Fibroblast of lung (primary cell): Measurements from ENCODE around the gene RAB36.

Experiments
- EZH2 ChIP-seq: IDR thresholded peaks from 2 replicates; pipeline ENCODE4 v1.5.1; 2012; ENCODE audit warnings: low read length, control low read depth, mild to moderate bottlenecking; ENCODE audit errors: missing control alignments
- TF ChIP-seq, protein P1 (sequence below), 2 donors: IDR thresholded peaks in 1 of 2; conservative IDR thresholded peaks in 1 of 2; 1 replicate in 1 of 2; 2 replicates in 1 of 2; pipeline ENCODE4 v1.5.1; 2011 to 2012; ENCODE audit warnings: low read length in 2 of 2, control low read depth in 1 of 2, inconsistent platforms in 1 of 2, low read depth in 1 of 2, mild to moderate bottlenecking in 1 of 2

DNA sequence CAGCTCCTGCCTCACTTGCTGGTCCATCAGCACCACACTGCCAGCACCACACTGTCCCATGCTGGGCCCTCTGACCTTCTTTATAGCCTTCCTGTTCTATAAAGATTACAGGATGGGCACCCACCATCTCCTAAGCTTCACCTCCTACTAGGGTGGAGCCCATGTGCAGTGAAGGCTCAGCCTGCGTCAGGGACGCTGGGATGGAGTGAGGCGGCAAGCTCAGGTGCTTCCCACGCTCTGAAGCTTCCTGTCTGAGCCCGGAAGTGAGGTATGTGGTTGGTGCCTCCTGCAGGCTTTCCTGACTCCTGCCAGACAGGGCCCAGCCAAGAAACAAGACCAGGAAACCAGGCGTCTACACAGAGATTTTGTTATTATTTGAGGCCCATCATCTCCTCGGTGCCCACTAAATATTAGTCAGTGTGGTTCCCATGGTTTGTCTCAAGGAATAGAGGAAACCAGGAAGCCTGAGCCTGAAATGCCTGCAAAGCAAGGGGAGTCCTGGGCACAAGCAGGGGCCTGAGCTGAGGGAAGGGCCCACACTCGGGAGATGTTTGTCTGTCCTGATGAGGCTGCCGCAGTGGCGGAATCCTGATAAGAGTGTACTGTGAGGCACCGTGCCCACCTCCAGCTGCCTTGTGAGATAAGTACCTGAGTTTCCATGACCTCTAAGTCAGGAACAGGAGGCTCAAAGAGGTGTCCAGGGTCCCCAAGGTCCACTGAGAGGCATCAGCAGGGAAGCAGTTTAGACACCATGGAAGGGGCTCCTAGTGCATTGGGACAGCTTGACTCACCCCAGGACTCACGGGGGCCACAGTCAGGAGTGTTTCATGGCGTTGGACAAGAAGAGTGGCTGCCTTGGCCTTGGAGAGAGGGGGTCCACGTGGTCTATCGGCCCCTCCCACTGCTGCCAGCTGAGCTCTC, 25.5 kb upstream of the RAB36 start:
- TF ChIP-seq, protein P1, sequence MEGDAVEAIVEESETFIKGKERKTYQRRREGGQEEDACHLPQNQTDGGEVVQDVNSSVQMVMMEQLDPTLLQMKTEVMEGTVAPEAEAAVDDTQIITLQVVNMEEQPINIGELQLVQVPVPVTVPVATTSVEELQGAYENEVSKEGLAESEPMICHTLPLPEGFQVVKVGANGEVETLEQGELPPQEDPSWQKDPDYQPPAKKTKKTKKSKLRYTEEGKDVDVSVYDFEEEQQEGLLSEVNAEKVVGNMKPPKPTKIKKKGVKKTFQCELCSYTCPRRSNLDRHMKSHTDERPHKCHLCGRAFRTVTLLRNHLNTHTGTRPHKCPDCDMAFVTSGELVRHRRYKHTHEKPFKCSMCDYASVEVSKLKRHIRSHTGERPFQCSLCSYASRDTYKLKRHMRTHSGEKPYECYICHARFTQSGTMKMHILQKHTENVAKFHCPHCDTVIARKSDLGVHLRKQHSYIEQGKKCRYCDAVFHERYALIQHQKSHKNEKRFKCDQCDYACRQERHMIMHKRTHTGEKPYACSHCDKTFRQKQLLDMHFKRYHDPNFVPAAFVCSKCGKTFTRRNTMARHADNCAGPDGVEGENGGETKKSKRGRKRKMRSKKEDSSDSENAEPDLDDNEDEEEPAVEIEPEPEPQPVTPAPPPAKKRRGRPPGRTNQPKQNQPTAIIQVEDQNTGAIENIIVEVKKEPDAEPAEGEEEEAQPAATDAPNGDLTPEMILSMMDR (conservative IDR thresholded peaks at IDR 0.05 in 1 of 2, IDR thresholded peaks at IDR 0.05 in 1 of 2; ENCODE audit: low read depth in 1 of 2, low read length in 2 of 2): no peak
- TF ChIP-seq EZH2: no peak
